NT2/D1 (cell line): ENCODE data around the gene CBLN4.

Experiments
- DNase-seq: peaks from one replicate; pipeline ENCODE4 v3.0.0-alpha.2; 2011; ENCODE audit warnings: low read depth, low spot score
- H3K27me3 ChIP-seq: 2 replicates; pipeline ENCODE4 v1.6.0; 2011; ENCODE audit warnings: mild to moderate bottlenecking; ENCODE audit not compliant: insufficient read length, insufficient read depth
- H3K36me3 ChIP-seq: 2 replicates; pipeline ENCODE4 v1.6.1; 2011; ENCODE audit warnings: mild to moderate bottlenecking, low read length, mixed read lengths; ENCODE audit not compliant: insufficient read depth, insufficient read length
- H3K4me1 ChIP-seq: 2 replicates; pipeline ENCODE4 v1.5.1; 2011; ENCODE audit not compliant: insufficient read depth, insufficient read length
- H3K4me3 ChIP-seq: 2 replicates; pipeline ENCODE4 v1.5.1; 2011; ENCODE audit warnings: low read depth; ENCODE audit not compliant: insufficient read length
- H3K9ac ChIP-seq: 2 replicates; pipeline ENCODE4 v1.6.0; 2011; ENCODE audit warnings: low read depth; ENCODE audit not compliant: insufficient read length
- H3K9me3 ChIP-seq: 2 replicates; pipeline ENCODE4 v1.5.1; 2011; ENCODE audit warnings: mild to moderate bottlenecking, low read length; ENCODE audit not compliant: insufficient read depth
- SUZ12 ChIP-seq: IDR thresholded peaks from 2 replicates; pipeline ENCODE4 v1.6.1; 2011; ENCODE audit not compliant: insufficient read length, insufficient read depth; ENCODE audit errors: extremely low read depth
- YY1 ChIP-seq: IDR thresholded peaks from 2 replicates; pipeline ENCODE4 v1.6.1; 2011; ENCODE audit not compliant: insufficient read length, insufficient read depth
- ZNF274 ChIP-seq: IDR thresholded peaks from 2 replicates; pipeline ENCODE4 v1.6.1; 2011; ENCODE audit warnings: mild to moderate bottlenecking, low read depth, low read length

The CBLN4 gene

GRCh38 chr20:55977690-55978459 is 27.4 kb downstream of the CBLN4 start:
- Histone ChIP-seq H3K9ac (no peak overlapping the region), H3K4me3 (no peak overlapping the region), H3K4me1 (no peaks in the 10 kb centered on the region), H3K9me3 (no peaks in the 10 kb centered on the region), H3K36me3 (no peaks in the 10 kb centered on the region), H3K27me3 (no peaks in the 10 kb centered on the region)
- no peak for DNase-seq
- no peak for TF ChIP-seq YY1
- no peak for TF ChIP-seq SUZ12
- TF ChIP-seq ZNF274, result no peak

GRCh38 chr20:55974491-55975202 is 30.7 kb downstream of the CBLN4 start:
- no peak overlapping the region for H3K9ac ChIP-seq
- H3K27me3 ChIP-seq, result no peaks in the 10 kb centered on the region
- TF ChIP-seq SUZ12 (no peak), YY1 (no peak), ZNF274 (no peak)
- no peaks in the 10 kb centered on the region for H3K9me3 ChIP-seq
- H3K4me1 ChIP-seq, result no peaks in the 10 kb centered on the region
- DNase-seq, result no peak
- no peak overlapping the region for H3K4me3 ChIP-seq
- no peaks in the 10 kb centered on the region for H3K36me3 ChIP-seq

DNA sequence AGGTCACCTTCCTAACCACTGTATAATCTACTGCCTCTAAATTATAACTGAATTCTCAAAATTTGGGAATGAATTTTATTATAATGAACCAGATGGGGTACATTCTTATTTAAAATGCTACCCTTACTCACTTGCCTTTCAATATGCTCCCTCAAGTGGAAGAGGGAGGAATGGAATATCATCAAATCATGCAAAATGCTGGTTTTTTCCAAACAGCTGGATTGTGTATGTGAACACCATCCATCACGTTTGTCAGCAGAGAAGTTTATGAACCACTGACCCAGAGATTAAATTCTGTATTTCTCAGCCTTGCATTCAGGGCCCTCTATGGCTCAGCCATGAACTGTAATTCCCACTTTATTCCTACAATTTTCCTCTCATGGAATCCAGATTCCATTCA is 40.5 kb downstream of the CBLN4 start:
- Histone ChIP-seq H3K36me3 (no peaks in the 10 kb centered on the region), H3K9me3 (no peaks in the 10 kb centered on the region), H3K4me3 (no peak overlapping the region), H3K9ac (no peak overlapping the region), H3K4me1 (no peaks in the 10 kb centered on the region), H3K27me3 (no peaks in the 10 kb centered on the region)
- no peak for DNase-seq
- TF ChIP-seq YY1, result no peak
- TF ChIP-seq ZNF274, result no peak
- TF ChIP-seq SUZ12, result no peak

DNA sequence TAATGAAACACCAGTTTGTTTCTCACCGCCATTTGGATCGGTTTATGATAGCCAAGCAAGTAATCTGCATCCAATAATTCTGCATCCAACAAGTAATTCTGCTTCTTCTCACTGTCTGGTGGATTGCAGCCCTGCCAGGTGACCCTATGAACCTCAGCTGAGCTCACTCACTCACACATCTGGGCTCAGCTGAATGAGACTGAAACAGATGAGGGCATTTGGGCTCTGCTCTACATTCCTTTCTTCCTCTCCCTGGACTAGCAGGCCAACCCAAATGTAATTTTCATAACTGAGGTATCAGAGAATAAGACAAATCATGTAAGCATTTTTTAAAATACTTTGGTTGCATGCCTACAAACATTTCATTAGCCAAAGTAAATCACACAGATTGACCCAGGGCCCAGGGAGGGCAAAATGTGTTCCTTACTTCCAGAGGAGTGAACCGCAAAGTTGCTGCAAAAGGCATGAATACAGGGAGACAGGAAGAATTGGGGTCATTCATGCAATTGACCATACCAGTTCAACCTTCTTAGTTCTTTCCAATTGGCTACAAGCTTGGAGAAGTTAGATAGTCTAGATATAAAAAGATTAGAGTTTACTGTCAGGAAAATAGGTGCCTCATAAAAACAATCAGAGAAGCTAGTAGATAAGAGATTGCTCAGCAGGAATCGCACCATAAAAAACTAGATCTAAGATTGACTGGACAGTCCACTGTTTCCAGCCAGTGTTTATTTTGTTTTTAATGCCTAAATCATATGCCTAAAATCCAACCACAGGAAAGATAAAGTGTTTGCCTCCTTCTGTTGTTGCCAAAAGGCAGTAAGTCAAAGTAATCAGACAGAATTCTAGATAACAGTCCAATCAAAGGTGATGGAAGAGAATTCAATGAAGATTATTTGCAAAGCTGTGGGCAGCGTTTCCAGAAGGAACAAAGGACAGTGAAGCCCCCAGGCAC is 43.7 kb downstream of the CBLN4 start:
- Histone ChIP-seq H3K4me3 (no peak overlapping the region), H3K9me3 (no peaks in the 10 kb centered on the region), H3K36me3 (no peaks in the 10 kb centered on the region), H3K9ac (no peak overlapping the region), H3K4me1 (no peaks in the 10 kb centered on the region), H3K27me3 (no peaks in the 10 kb centered on the region)
- no peak for DNase-seq
- no peak for TF ChIP-seq SUZ12
- no peak for TF ChIP-seq YY1

DNA sequence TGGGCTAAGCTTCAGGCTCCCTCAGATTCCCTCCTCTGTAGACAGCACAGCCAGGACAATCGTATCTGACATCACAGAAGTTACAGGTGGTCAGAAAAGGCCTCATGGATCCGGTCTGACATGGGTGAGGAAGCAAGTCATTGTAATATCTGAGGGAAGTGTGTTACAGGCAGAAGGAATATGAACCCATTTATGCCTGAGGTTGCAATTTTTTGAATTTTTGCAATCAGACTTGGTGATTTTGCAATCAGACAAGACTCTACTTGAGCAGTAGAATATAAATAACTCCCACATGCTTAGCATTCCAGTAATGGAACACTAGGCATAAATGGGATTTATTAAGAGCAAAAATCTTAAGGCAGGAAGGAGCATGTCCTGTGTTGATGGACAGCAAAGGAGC is 52.1 kb downstream of the CBLN4 start:
- Histone ChIP-seq H3K27me3 (no peaks in the 10 kb centered on the region), H3K9me3 (no peaks in the 10 kb centered on the region), H3K4me3 (no peak overlapping the region), H3K36me3 (no peaks in the 10 kb centered on the region), H3K4me1 (no peaks in the 10 kb centered on the region), H3K9ac (no peak overlapping the region)
- TF ChIP-seq YY1, result no peak
- TF ChIP-seq ZNF274, result no peak
- TF ChIP-seq SUZ12, result no peak
- DNase-seq, result no peak

GRCh38 chr20:55947701-55948100 is 57.6 kb downstream of the CBLN4 start:
- H3K36me3 ChIP-seq, result no peaks in the 10 kb centered on the region
- no peak for DNase-seq
- no peaks in the 10 kb centered on the region for H3K4me1 ChIP-seq
- no peak overlapping the region for H3K9ac ChIP-seq
- H3K27me3 ChIP-seq, result no peaks in the 10 kb centered on the region
- H3K4me3 ChIP-seq, result no peak overlapping the region
- H3K9me3 ChIP-seq, result no peaks in the 10 kb centered on the region
- TF ChIP-seq SUZ12 (no peak), ZNF274 (no peak), YY1 (no peak)
